ENCODE results near the gene KRT36.

- TF ChIP-seq CTCF (IDR thresholded peaks at IDR 0.05) (no peak), POLR2A (IDR thresholded peaks at IDR 0.05) (no peak)
These were observed 33.5 kb upstream of the KRT36 start for GRCh38 chr17:41523225-41523593.
